Central memory CD8-positive, alpha-beta T cell (primary cell): ENCODE results near the gene MROH8.
"Not testable (repeated sequence)": the region's sequence is repeated elsewhere in the genome, so short reads cannot be mapped to it uniquely, and the experiment has no call there.

Experiments
- ATAC-seq: fragments of 150-1000 bp; cut with Tn5 transposase; replicated peaks from 2 replicates; pipeline ENCODE4 v1.10.0; 2022; ENCODE audit warnings: mild to moderate bottlenecking, moderate FRiP score, moderate number of reproducible peaks; ENCODE audit not compliant: poor library complexity, severe bottlenecking; ENCODE audit errors: extremely low read depth
- DNase-seq, 2 donors: peaks; one replicate each; pipeline ENCODE4 v3.0.0; 2021; ENCODE audit warnings: low spot score in 2 of 2
- H3K27ac Mint-ChIP-seq: one replicate; pipeline ENCODE4 v1.8.0; 2022; ENCODE audit warnings: low read depth, mild to moderate bottlenecking, moderate library complexity, mixed read lengths
- H3K27me3 Mint-ChIP-seq: one replicate; pipeline ENCODE4 v1.8.0; 2022; ENCODE audit warnings: mixed read lengths
- H3K36me3 Mint-ChIP-seq: one replicate; pipeline ENCODE4 v1.8.0; 2022; ENCODE audit warnings: mild to moderate bottlenecking, moderate library complexity, mixed read lengths; ENCODE audit not compliant: insufficient read depth
- H3K4me1 Mint-ChIP-seq: one replicate; pipeline ENCODE4 v1.8.0; 2022; ENCODE audit warnings: mixed read lengths
- H3K4me3 Mint-ChIP-seq: one replicate; pipeline ENCODE4 v1.8.0; 2022; ENCODE audit warnings: mild to moderate bottlenecking, moderate library complexity, mixed read lengths
- H3K9me3 Mint-ChIP-seq: one replicate; pipeline ENCODE4 v1.8.0; 2022; ENCODE audit warnings: mixed read lengths

MROH8 gene

DNA sequence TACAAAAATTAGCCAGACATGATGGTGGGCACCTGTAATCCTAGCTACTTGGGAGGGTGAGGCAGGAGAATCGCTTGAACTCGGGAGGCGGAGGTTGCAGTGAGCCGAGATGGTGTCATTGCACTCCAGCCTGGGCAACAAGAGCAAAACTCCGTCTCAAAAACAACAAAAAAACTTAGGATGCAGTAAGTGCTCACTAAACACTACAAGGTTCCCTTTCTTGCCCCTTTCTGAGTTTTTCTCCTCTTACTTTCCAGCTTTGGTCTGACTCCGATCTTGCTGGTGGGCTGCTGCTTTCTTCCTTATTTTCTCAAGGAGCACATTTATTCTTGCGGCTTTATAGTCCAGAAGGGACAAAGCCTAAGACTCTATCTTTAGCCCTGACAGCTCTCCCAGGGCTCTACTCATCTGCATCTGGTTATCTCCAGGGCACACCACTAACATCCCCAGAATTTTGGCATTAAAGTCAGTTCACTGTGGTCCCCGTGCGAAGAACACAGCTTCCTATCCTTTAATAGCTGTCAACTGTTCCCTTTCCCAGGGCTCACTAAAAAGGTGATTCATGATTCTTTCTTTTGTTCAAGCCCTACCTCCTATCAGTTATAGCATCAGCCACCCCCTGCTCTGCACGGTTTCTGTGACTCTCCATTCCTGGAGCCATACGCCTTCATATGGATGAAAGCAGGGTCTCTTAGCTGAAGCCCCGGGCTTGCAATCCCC, 17.4 kb downstream of the MROH8 start:
- no peak for ATAC-seq
- Mint-ChIP-seq H3K36me3 (peaks cover 2% of the 10 kb centered on the region), H3K4me1 (no peaks in the 10 kb centered on the region)

DNA sequence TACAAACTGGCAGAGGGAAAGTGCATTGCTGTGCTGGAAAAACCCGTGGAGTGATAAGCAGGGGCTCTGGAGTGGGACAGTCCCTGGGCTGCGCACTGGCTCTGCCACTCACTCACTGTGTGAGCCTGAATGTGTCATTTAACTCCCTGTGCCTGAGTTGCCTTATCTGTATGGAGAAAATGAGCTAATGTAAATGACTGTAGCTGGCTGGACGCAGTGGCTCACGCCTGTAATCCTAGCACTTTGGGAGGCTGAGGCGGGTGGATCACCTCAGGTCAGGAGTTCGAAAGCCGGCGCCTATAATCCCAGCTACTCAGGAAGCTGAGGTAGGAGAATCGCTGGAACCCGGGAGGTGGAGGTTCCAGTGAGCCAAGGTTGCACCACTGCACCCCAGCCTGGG, 18.7 kb downstream of the MROH8 start:
- Mint-ChIP-seq H3K36me3 (no peaks in the 10 kb centered on the region), H3K27me3 (no peaks in the 10 kb centered on the region), H3K4me1 (no peaks in the 10 kb centered on the region), H3K27ac (no peak overlapping the region), H3K4me3 (no peak overlapping the region), H3K9me3 (no peaks in the 10 kb centered on the region)
- DNase-seq (no peak), ATAC-seq (no peak)

More for the DNA sequence above, 17.4 kb downstream of the MROH8 start:
- Mint-ChIP-seq H3K4me3 (no peak overlapping the region), H3K9me3 (no peaks in the 10 kb centered on the region), H3K27ac (no peak overlapping the region), H3K27me3 (no peaks in the 10 kb centered on the region)
- no peak for DNase-seq

DNA sequence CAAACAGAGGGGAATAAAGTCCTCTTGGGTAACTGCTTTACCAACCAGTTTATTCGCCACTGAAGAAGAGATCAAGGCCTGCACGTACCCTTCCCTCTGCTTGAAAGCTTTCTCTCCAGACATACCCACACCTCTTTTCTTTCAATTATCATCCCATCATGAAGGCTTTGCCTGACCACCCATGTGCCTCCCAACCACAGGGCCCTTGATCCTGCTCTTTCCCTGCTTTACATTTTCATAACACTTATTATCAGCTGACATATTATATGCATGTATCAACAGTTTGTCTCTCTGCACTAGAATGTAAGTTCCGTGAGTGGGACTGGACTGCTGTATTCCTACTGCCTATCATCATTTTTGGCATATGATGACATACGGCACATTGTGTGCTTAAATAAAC, 21.1 kb downstream of the MROH8 start:
- Mint-ChIP-seq H3K9me3 (no peaks in the 10 kb centered on the region), H3K4me3 (no peak overlapping the region), H3K36me3 (no peaks in the 10 kb centered on the region), H3K27ac (peak overlapping the region; percentile 2), H3K27me3 (no peaks in the 10 kb centered on the region), H3K4me1 (no peaks in the 10 kb centered on the region)
- ATAC-seq (no peak), DNase-seq (no peak)

DNA sequence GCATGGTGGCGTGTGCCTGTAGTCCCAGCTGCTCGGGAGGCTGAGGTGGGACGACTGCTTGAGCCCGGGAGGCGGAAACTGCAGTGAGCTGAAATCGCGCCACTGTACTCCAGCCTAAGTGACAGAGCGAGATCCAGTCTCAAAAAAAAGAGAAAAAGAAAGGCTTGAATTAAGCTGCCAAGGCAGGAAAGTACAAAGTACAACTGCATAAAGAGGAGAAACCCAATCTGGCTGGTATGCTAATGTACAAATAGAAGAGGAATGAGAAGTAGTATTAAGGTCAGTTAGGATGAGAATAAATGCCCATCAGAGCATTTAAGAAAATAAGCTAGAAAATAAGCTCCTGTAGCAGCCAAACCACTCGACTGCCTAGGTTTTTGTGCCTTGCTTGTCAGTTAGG, 23.4 kb downstream of the MROH8 start:
- Mint-ChIP-seq H3K27ac (no peak overlapping the region), H3K4me1 (no peaks in the 10 kb centered on the region), H3K4me3 (no peak overlapping the region), H3K36me3 (no peaks in the 10 kb centered on the region), H3K9me3 (no peaks in the 10 kb centered on the region), H3K27me3 (no peaks in the 10 kb centered on the region)
- DNase-seq = no peak
- ATAC-seq = no peak

DNA sequence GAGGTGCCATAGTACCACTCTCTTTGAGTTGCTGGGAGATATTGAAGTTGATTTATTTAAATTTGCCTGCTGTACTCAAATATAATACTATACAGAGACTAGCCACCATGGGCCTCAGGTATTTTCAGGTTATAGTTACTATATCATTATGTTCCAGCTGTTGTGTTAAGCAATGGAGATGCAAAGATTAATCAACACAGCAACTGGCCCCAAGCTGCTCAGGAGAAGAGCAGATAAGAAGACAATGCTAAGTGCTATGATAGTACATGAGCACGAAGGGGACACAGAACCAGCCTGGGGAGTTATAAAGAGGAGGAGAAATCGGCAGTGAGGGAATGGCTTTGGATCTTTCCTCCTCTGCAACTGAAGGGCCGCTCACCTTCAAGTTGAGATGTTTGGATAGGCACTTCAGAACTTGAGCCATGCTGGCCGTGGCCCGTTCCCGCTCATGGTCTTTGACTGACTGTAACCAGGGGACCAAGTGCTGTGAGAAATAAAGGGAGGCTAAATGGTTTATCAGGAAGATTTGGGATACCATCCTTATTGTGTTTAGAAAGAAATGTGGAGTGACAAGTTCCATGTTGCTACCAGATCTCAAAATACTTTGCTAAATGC, 24.6 kb downstream of the MROH8 start:
- H3K27ac Mint-ChIP-seq = no peak overlapping the region
- no peaks in the 10 kb centered on the region for H3K36me3 Mint-ChIP-seq
- no peaks in the 10 kb centered on the region for H3K27me3 Mint-ChIP-seq
- H3K9me3 Mint-ChIP-seq = no peaks in the 10 kb centered on the region
- no peak overlapping the region for H3K4me3 Mint-ChIP-seq
- no peak for ATAC-seq
- no peaks in the 10 kb centered on the region for H3K4me1 Mint-ChIP-seq
- no peak for DNase-seq

DNA sequence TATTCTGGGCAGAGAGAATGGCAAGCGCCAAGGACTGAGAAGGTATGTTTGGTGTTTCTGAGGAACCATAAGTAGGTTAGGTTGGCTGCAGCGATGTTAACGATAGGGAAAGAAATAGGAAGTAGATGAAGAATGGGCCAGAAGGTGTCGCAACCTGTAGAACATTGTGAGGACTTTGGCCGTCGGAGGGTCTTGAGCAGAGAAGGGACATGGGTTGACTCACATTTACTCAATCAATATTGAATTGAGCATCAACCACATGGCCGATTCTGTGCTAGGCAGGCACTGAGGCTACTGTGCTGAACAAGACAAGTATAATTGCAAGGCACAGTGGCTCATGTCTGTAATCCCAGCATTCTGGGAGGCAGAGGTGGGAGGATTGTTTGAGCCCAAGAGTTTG, 27.1 kb downstream of the MROH8 start:
- no peaks in the 10 kb centered on the region for H3K4me1 Mint-ChIP-seq
- H3K36me3 Mint-ChIP-seq = no peaks in the 10 kb centered on the region
- no peak overlapping the region for H3K27ac Mint-ChIP-seq
- H3K27me3 Mint-ChIP-seq = no peaks in the 10 kb centered on the region
- H3K4me3 Mint-ChIP-seq = no peak overlapping the region
- no peak for ATAC-seq
- no peaks in the 10 kb centered on the region for H3K9me3 Mint-ChIP-seq
- no peak for DNase-seq

DNA sequence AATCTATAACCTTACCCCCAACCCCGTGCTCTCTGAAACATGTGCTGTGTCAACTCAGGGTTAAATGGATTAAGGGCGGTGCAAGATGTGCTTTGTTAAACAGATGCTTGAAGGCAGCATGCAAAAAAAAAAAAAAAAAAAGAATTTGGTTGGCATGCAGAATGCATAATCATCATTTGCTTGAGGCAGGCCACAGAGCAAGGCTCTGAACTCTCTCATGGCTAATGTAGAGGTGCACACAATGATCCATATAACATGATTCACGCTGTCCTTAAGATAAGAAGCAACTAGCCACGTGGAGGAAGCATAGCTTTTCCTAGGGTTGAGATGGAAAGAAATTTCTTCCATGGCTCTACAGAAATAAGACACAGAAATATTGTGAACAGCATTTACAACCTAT, 27.8 kb downstream of the MROH8 start:
- Mint-ChIP-seq H3K36me3 (no peaks in the 10 kb centered on the region), H3K27ac (no peak overlapping the region), H3K4me1 (no peaks in the 10 kb centered on the region), H3K4me3 (no peak overlapping the region), H3K9me3 (no peaks in the 10 kb centered on the region), H3K27me3 (no peaks in the 10 kb centered on the region)
- ATAC-seq (no peak), DNase-seq (no peak)

DNA sequence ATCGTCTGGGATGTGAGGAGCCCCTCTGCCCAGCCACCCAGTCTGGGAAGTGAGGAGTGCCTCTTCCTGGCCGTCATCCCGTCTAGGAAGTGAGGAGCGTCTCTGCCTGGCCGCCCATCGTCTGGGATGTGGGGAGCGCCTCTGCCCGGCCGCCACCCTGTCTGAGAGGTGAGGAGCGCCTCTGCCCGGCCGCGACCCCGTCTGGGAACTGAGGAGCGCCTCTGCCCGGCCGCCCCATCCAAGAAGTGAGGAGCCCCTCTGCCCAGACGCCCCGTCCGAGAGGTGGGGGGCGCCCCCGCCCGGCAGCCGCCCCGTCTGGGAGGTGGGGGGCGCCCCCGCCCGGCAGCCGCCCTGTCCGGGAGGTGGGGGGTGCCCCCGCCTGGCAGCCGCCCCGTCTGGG, 28.5 kb downstream of the MROH8 start:
- not testable (repeated sequence) for DNase-seq, H3K27ac Mint-ChIP-seq, H3K9me3 Mint-ChIP-seq, H3K4me3 Mint-ChIP-seq, ATAC-seq, H3K27me3 Mint-ChIP-seq, H3K36me3 Mint-ChIP-seq, H3K4me1 Mint-ChIP-seq

DNA sequence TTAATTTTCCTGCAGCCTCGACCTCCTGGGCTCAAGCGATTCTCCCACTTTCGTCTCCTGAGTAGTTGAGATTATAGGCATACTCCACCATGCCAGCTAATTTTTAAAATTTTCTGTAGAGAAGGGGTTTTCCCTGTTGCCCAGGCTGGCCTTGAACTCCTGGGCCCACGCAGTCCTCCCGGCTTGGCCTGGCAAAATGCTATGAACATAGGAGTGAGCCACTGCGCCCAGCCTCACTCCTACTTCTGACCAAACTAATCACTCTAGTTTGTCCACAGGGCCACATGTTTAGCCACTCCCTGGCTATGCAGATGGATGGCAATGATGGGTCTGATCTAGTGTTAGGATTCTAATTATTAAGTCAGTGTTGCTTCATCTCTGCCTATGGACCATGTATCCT, 32.1 kb downstream of the MROH8 start:
- H3K4me1 Mint-ChIP-seq = no peaks in the 10 kb centered on the region
- H3K4me3 Mint-ChIP-seq = no peak overlapping the region
- peaks cover 1% of the 10 kb centered on the region for H3K36me3 Mint-ChIP-seq
- no peaks in the 10 kb centered on the region for H3K9me3 Mint-ChIP-seq
- no peaks in the 10 kb centered on the region for H3K27me3 Mint-ChIP-seq
- ATAC-seq = no peak
- DNase-seq = no peak
- H3K27ac Mint-ChIP-seq = no peak overlapping the region

DNA sequence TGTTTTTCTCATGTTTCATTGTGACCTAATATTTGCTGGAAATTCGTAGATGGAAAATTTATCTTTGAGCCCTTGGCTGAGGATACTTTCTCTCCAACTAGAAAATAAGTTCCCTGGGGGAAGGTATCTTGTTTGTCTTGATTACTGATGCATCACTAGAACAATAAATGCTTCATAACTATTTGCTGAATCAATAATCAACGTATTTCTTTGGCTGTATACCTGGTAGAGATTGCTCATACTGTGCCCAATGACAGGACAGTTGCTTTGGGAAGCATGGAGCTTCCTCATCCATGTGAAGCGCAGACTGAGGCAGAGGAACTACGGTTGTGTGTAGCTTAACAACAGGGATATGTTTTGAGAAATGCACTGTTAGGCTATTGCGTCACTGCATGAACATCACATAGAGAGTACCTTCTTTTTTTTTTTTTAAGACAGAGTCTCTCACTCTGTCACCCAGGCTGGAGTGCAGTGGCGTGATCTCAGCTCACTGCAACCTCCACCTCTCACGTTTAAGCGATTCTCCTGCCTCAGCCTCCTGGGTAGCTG, 34.4 kb downstream of the MROH8 start:
- no peaks in the 10 kb centered on the region for H3K4me1 Mint-ChIP-seq
- no peak for DNase-seq
- H3K27ac Mint-ChIP-seq = no peak overlapping the region
- no peaks in the 10 kb centered on the region for H3K9me3 Mint-ChIP-seq
- peaks cover 1% of the 10 kb centered on the region for H3K36me3 Mint-ChIP-seq
- H3K27me3 Mint-ChIP-seq = no peaks in the 10 kb centered on the region
- no peak for ATAC-seq
- no peak overlapping the region for H3K4me3 Mint-ChIP-seq

DNA sequence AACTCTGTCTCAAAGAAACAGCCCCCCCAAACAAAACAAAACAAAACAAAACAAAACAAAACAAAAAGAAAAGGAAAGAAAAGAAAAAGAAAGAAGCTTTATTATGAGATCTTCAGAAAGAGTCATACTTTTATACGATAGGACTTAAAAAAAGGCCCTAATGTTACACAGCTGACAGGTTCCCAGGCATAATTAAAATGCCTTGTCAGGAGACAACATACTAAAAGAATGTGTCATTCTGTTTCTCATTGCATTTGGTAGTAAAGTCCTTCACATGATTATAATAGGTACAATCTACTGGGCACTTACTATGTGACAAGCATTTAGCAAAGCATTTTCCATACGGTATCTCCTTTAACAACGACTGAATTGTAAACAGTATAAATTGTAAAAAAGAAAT, 36.6 kb downstream of the MROH8 start:
- DNase-seq (no peak), ATAC-seq (no peak)
- Mint-ChIP-seq H3K27me3 (no peaks in the 10 kb centered on the region), H3K4me3 (no peak overlapping the region), H3K9me3 (no peaks in the 10 kb centered on the region), H3K4me1 (no peaks in the 10 kb centered on the region), H3K36me3 (peaks cover 1% of the 10 kb centered on the region), H3K27ac (no peak overlapping the region)

DNA sequence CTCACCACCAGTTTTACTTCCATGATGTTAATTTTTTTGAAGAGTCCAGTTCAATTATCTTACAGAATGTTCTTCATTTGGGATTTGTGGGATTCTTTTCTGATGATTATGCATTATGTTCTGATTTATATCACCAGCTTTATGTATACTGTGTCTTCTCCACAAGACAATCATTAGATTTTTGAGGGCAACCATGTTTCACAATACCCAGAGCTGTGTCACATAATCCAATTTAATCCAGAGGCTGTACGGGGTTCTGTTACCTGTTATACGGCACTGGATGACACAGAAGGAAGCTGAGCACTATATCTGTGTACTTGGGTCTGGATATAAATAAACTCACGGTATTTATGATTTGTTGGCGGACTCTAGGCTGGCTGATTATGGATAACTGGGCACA, 41.8 kb downstream of the MROH8 start:
- H3K36me3 Mint-ChIP-seq = peaks cover under 1% of the 10 kb centered on the region
- ATAC-seq (no peak), DNase-seq (no peak)
- H3K27me3 Mint-ChIP-seq = no peaks in the 10 kb centered on the region
- no peaks in the 10 kb centered on the region for H3K9me3 Mint-ChIP-seq
- H3K27ac Mint-ChIP-seq = no peak overlapping the region
- H3K4me1 Mint-ChIP-seq = peaks cover 6% of the 10 kb centered on the region
- H3K4me3 Mint-ChIP-seq = no peak overlapping the region

DNA sequence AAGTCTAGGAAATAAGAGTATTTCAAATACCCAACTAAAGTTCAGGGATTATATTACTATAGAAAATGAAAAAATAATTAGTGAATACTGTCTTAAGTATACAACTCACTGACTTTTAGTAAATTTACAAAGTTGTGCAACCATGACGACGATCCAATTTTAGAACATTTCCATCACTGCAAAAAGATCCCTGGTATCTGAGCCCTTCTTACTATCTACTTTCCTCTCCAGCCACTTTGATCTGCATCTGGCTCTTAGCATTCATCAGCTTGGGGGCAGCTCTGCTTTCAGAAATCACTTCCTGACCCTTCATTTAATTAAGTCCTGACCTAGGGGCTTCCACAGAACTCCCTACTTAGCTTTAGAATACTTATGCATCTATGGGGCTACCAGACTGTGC, 45.4 kb downstream of the MROH8 start:
- Mint-ChIP-seq H3K27me3 (no peaks in the 10 kb centered on the region), H3K27ac (no peak overlapping the region), H3K4me1 (peaks cover 6% of the 10 kb centered on the region), H3K9me3 (no peaks in the 10 kb centered on the region), H3K4me3 (no peak overlapping the region), H3K36me3 (no peaks in the 10 kb centered on the region)
- DNase-seq (no peak), ATAC-seq (no peak)
